Right lobe of liver (tissue), 6 donors: Measurements from ENCODE around the gene ZNF777. TPM values are rescaled to one million over a fixed set of nuclear protein-coding genes. Genes with fewer than 3 reads are reported as not detected.

ENCODE experiments used
- ATAC-seq, 4 donors: fragments of 200-7000 bp; cut with Tn5 transposase; one replicate each; pipeline ENCODE4 v1.9.1; 2020; ENCODE audit warnings: mild to moderate bottlenecking in 4 of 4, moderate library complexity in 4 of 4
- DNase-seq, 3 donors: peaks; one replicate each; pipeline ENCODE4 v3.0.0-alpha.2; 2020
- H3K27ac ChIP-seq, 3 donors: fragments of 200-600 bp; one replicate each; pipeline ENCODE4 v1.8.0; 2022
- H3K27me3 ChIP-seq, 2 donors: fragments of 200-600 bp; one replicate each; pipeline ENCODE4 v1.8.0; 2022
- H3K36me3 ChIP-seq, 4 donors: fragments of 200-600 bp; sonication (generic) in 1 of 4; one replicate each; pipeline versions ENCODE4 v1.5.1 to v1.8.0; 2017 to 2022; ENCODE audit warnings: control low read depth in 1 of 4
- H3K4me1 ChIP-seq, 4 donors: fragments of 200-600 bp; sonication (generic) in 1 of 4; one replicate each; pipeline versions ENCODE4 v1.5.1 to v1.8.0; 2017 to 2022; ENCODE audit warnings: control low read depth in 1 of 4
- H3K4me3 ChIP-seq, 3 donors: fragments of 200-600 bp; one replicate each; pipeline ENCODE4 v1.8.0; 2022
- H3K9me3 ChIP-seq, 4 donors: fragments of 200-600 bp; sonication (generic) in 1 of 4; one replicate each; pipeline versions ENCODE4 v1.5.1 to v1.8.0; 2017 to 2022; ENCODE audit warnings: control low read depth in 1 of 4
- POLR2A ChIP-seq: fragments of 450-650 bp; IDR thresholded peaks from one replicate; pipeline ENCODE4 v1.6.1; 2017; ENCODE audit warnings: antibody characterized with exemption, mild to moderate bottlenecking
- WGBS: methylation state at CpG from one replicate; pipeline ENCODE4 v1.1.6; 2018; ENCODE audit warnings: low coverage, low lambda C conversion rate; ENCODE audit not compliant: insufficient coverage; ENCODE audit errors: missing lambda C conversion rate; 5-methylcytosine and 5-hydroxymethylcytosine counted together
- intact Hi-C, 2 donors: fragments of 100-400 bp; cut with DNase I; formaldehyde crosslinking; loops; one replicate each; pipeline versions ENCODE4 v1.11.2 to v1.14.1; 2022
- total RNA-seq, 6 experiments: library from RNA; depleted of rRNA in 2 of 6; stranded (reverse); fragments of >200 nt in 2 of 6; fragmentation: NEBNext Ultra II Directional in 3 of 6; extraction: Animal tissue kit (Norgen Biotek cat#: 25700) in 3 of 6; gene quantifications; one replicate each; pipeline versions ENCODE4 v1.1.0 to v1.2.4, GENCODE V29; 2016 to 2023
- TF ChIP-seq, protein P1 (sequence below), 4 donors: fragments of 200-600 bp in 3 of 4; fragments of 450-650 bp in 1 of 4; IDR thresholded peaks; one replicate each; pipeline versions ENCODE4 v1.5.1 to v1.8.0; 2016 to 2022; ENCODE audit warnings: antibody characterized with exemption in 4 of 4, mild to moderate bottlenecking in 2 of 4
- donor health status: DM: no; HTN: yes; CAD: no.
- donor health status: DM: no; HTN: no; CAD: no.
- donor health status: DM: no; HTN: no; CAD: no.
- donor health status: DM: no; HTN: yes; CAD: no.
- donor health status: DM: no; HTN: yes; CAD: no.

ZNF777 gene
- total RNA-seq, 6 experiments from 2014 or later = 5.3 to 7.0 (median 5.4) TPM

DNA sequence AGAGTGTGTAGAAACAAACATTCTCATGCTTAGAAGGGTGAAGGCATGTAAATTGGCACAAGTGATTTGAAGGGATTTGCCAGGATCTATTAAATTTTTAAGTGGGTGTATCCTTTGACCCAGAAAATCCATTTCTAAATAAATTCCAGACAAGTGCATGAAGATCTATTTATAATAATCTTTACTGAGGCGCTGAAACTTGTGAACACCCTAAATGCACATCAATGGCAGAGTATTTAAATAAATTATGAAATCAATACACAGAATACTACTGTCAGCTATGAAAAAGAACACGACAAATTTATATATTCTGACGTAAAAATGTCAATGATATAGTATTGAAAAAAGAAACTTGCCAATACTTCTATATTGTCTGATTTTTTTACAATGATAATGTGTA is 17.9 kb downstream of the ZNF777 start:
- Histone ChIP-seq H3K27ac (no peak overlapping the region), H3K4me1 (no peaks in the 10 kb centered on the region), H3K9me3 (no peaks in the 10 kb centered on the region), H3K36me3 (peaks cover 0 to 17% (median 2%) of the 10 kb centered on the region in 4 donors), H3K27me3 (no peaks in the 10 kb centered on the region), H3K4me3 (no peak overlapping the region)
- TF ChIP-seq, protein P1, sequence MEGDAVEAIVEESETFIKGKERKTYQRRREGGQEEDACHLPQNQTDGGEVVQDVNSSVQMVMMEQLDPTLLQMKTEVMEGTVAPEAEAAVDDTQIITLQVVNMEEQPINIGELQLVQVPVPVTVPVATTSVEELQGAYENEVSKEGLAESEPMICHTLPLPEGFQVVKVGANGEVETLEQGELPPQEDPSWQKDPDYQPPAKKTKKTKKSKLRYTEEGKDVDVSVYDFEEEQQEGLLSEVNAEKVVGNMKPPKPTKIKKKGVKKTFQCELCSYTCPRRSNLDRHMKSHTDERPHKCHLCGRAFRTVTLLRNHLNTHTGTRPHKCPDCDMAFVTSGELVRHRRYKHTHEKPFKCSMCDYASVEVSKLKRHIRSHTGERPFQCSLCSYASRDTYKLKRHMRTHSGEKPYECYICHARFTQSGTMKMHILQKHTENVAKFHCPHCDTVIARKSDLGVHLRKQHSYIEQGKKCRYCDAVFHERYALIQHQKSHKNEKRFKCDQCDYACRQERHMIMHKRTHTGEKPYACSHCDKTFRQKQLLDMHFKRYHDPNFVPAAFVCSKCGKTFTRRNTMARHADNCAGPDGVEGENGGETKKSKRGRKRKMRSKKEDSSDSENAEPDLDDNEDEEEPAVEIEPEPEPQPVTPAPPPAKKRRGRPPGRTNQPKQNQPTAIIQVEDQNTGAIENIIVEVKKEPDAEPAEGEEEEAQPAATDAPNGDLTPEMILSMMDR (IDR thresholded peaks at IDR 0.05) = no peak
- TF ChIP-seq POLR2A = no peak
- no peak for ATAC-seq
- intact Hi-C loops = no loop called here
- DNase-seq = no peak
- 82% methylated on average over 3 of the region's 3 CpGs for WGBS

DNA sequence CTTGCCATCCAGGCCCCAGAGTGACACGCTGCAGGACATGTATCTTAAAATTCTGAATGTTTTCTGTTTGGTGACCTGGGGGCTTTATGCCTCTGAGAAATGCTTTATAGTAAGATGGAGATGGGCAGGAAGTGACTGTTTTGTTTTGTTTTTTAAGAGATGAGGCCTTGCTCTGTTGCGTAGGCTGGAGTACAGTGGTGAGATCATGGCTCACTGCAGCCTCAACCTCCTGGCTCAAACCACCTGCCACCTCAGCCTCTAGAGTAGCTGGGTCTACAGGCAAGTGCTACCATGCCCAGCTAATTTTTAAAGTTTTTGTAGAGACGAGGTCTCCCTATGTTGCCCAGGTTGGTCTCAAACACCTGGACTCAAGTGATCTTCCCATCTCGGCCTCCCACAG is 20.6 kb downstream of the ZNF777 start:
- TF ChIP-seq, protein P1 (IDR thresholded peaks at IDR 0.05) = no peak
- TF ChIP-seq POLR2A = no peak
- no peaks in the 10 kb centered on the region for H3K27me3 ChIP-seq
- H3K4me3 ChIP-seq = no peak overlapping the region
- H3K36me3 ChIP-seq = peaks cover 0 to 14% (median 4%) of the 10 kb centered on the region in 4 donors
- H3K27ac ChIP-seq = no peak overlapping the region
- 81% methylated on average over 4 of the region's 4 CpGs for WGBS
- H3K4me1 ChIP-seq = no peaks in the 10 kb centered on the region
- ATAC-seq = no peak
- intact Hi-C loops = no loop called here
- no peaks in the 10 kb centered on the region for H3K9me3 ChIP-seq
- DNase-seq = no peak

DNA sequence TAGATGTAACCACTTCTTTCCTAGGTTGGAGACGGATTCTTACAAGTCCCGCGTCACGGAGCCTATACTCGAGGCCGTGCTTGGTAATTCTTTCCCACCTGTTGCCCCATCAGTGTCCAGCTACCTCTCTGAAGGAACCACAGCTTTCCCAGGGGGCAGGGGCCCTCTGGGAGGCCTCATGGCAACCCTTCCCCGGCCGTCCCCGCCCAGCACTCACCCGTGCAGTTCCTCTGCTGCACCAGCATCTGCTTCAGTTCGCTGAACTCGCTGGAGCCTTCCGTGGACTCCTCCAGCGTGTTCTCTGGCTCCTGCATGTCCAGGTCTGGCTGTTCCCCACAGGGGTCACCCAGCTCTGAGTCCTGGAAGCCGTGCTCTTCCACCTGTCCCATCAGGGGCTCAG is 24.5 kb downstream of the ZNF777 start:
- 100% methylated on average over 5 of the region's 15 CpGs for WGBS
- intact Hi-C loops = no loop called here
- Histone ChIP-seq H3K27me3 (no peaks in the 10 kb centered on the region), H3K4me1 (no peaks in the 10 kb centered on the region), H3K4me3 (no peak overlapping the region), H3K36me3 (peaks cover 0 to 31% (median 8%) of the 10 kb centered on the region in 4 donors), H3K9me3 (no peaks in the 10 kb centered on the region), H3K27ac (no peak overlapping the region)
- TF ChIP-seq, protein P1 (IDR thresholded peaks at IDR 0.05) = no peak
- TF ChIP-seq POLR2A = no peak
- no peak for DNase-seq
- no peak for ATAC-seq

DNA sequence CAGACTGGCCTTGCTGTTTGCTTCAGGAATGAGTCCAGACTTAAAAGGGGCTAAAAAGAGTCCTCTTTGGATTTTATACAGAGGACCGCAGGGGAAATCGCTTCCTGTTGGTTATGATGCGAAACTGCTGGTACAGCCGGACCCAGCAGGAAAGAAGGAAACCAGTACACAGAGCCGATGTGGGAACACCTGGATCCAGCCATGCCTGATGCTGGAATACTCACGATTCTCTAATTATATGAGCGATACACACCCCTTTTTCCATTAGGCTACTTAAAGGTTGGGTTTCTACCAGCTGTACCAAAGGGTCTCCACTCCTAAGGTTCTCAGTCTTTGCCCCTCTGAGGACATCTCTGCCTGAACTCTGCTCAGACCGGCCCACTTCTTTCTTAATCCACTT is 27.7 kb downstream of the ZNF777 start:
- H3K9me3 ChIP-seq = no peaks in the 10 kb centered on the region
- H3K27ac ChIP-seq = no peak overlapping the region
- WGBS = 83% methylated on average over 8 of the region's 8 CpGs
- no peaks in the 10 kb centered on the region for H3K27me3 ChIP-seq
- H3K4me1 ChIP-seq = no peaks in the 10 kb centered on the region
- H3K36me3 ChIP-seq = peaks cover 0 to 37% (median 8%) of the 10 kb centered on the region in 4 donors
- no peak overlapping the region for H3K4me3 ChIP-seq
- TF ChIP-seq, protein P1 (IDR thresholded peaks at IDR 0.05) = no peak
- TF ChIP-seq POLR2A = no peak
- no peak for ATAC-seq
- DNase-seq = no peak
- intact Hi-C loops = no loop called here
